Right atrium auricular region (tissue), 2 donors: ENCODE results near the gene CD48. TPM values are rescaled to one million over a fixed set of nuclear protein-coding genes. Genes with fewer than 3 reads are reported as not detected.

ENCODE experiments used
- DNase-seq: peaks from one replicate; pipeline ENCODE4 v3.0.0-alpha.2; 2019; ENCODE audit warnings: low spot score
- H3K27ac ChIP-seq, 2 donors: fragments of 200-600 bp; sonication (generic); 1 replicate in 1 of 2; 2 replicates in 1 of 2; pipeline ENCODE4 v1.5.1; 2016 to 2019
- H3K27me3 ChIP-seq, 2 donors: fragments of 200-600 bp; sonication (generic); one replicate each; pipeline versions ENCODE4 v1.5.1 to v1.6.0; 2017 to 2019
- H3K36me3 ChIP-seq: fragments of 200-600 bp; sonication (generic); one replicate; pipeline ENCODE4 v1.5.1; 2016
- H3K4me1 ChIP-seq, 2 donors: fragments of 200-600 bp; sonication (generic); one replicate each; pipeline versions ENCODE4 v1.5.1 to v1.6.0; 2017 to 2019
- H3K4me3 ChIP-seq, 2 donors: fragments of 200-600 bp; sonication (generic); 1 replicate in 1 of 2; 2 replicates in 1 of 2; pipeline ENCODE4 v1.5.1; 2017 to 2019; ENCODE audit warnings: mild to moderate bottlenecking in 1 of 2, moderate library complexity in 1 of 2
- H3K9me3 ChIP-seq, 2 donors: fragments of 200-600 bp; sonication (generic); one replicate each; pipeline ENCODE4 v1.5.1; 2019
- CTCF ChIP-seq, 2 donors: fragments of 200-600 bp; sonication (generic); IDR thresholded peaks; one replicate each; pipeline ENCODE4 v1.5.1; 2019; ENCODE audit warnings: antibody characterized with exemption in 2 of 2
- total RNA-seq, 2 donors: library from RNA; depleted of rRNA; stranded (reverse); fragments of >200 nt; gene quantifications; one replicate each; pipeline ENCODE4 v1.1.0, GENCODE V29; 2016

The CD48 gene
- total RNA-seq, 2 donors from 2014 or later = 1.2 to 3.2 TPM

GRCh38 chr1:160679893-160680292 lies 31.7 kb downstream of the CD48 start:
- Histone ChIP-seq H3K9me3 (no peaks in the 10 kb centered on the region), H3K27me3 (no peaks in the 10 kb centered on the region), H3K27ac (no peak overlapping the region), H3K4me3 (no peak overlapping the region), H3K36me3 (no peaks in the 10 kb centered on the region), H3K4me1 (no peaks in the 10 kb centered on the region)
- DNase-seq = no peak
- no peak for TF ChIP-seq CTCF (IDR thresholded peaks at IDR 0.05)

GRCh38 chr1:160676869-160677597 lies 34.6 kb downstream of the CD48 start:
- H3K4me3 ChIP-seq = no peak overlapping the region
- no peak for TF ChIP-seq CTCF (IDR thresholded peaks at IDR 0.05)
- no peaks in the 10 kb centered on the region for H3K4me1 ChIP-seq
- H3K9me3 ChIP-seq = no peaks in the 10 kb centered on the region
- no peak overlapping the region for H3K27ac ChIP-seq
- DNase-seq = no peak
- no peaks in the 10 kb centered on the region for H3K27me3 ChIP-seq
- H3K36me3 ChIP-seq = no peaks in the 10 kb centered on the region

GRCh38 chr1:160675641-160676410 lies 35.8 kb downstream of the CD48 start:
- peak; percentile 51 to 82 for TF ChIP-seq CTCF (IDR thresholded peaks at IDR 0.05)
- H3K36me3 ChIP-seq = no peaks in the 10 kb centered on the region
- peak; percentile 73 for DNase-seq
- H3K27ac ChIP-seq = no peak overlapping the region
- no peak overlapping the region for H3K4me3 ChIP-seq
- H3K4me1 ChIP-seq = no peaks in the 10 kb centered on the region
- H3K9me3 ChIP-seq = no peaks in the 10 kb centered on the region
- H3K27me3 ChIP-seq = no peaks in the 10 kb centered on the region

DNA sequence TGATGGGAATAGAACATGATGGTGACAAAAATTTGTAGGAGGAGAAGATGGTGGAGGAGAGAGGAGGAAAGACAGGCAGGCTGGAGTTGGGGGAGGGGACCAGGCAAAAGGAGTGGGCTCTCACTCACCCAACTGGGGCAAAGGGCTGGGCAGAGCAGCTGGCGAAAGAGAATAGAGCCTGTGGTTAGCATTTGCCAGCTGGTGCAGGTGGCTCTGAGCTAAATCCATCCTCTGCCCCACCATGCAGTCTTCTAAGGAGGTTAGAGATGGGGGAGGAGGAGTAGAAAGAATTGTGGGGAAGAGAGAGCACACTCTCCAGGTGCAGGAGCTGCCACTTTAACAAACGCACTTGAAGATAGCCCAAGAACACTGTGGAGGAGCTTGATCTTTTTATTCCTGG lies 37.2 kb downstream of the CD48 start:
- peaks cover 0 to 5% of the 10 kb centered on the region in 2 donors for H3K9me3 ChIP-seq
- H3K4me3 ChIP-seq = no peak overlapping the region
- no peak overlapping the region for H3K27ac ChIP-seq
- no peak for TF ChIP-seq CTCF (IDR thresholded peaks at IDR 0.05)
- H3K4me1 ChIP-seq = no peaks in the 10 kb centered on the region
- no peak for DNase-seq
- H3K27me3 ChIP-seq = no peaks in the 10 kb centered on the region
- H3K36me3 ChIP-seq = no peaks in the 10 kb centered on the region

GRCh38 chr1:160672789-160673695 lies 38.6 kb downstream of the CD48 start:
- no peak overlapping the region for H3K4me3 ChIP-seq
- DNase-seq = no peak
- H3K9me3 ChIP-seq = peaks cover 0 to 17% of the 10 kb centered on the region in 2 donors
- H3K36me3 ChIP-seq = no peaks in the 10 kb centered on the region
- no peaks in the 10 kb centered on the region for H3K27me3 ChIP-seq
- TF ChIP-seq CTCF (IDR thresholded peaks at IDR 0.05) = no peak
- H3K27ac ChIP-seq = no peak overlapping the region
- no peaks in the 10 kb centered on the region for H3K4me1 ChIP-seq
